Breast epithelium (tissue), 3 donors: ENCODE measurements around the gene IRX4.

Experiments
- CTCF ChIP-seq, 3 donors: fragments of 450-650 bp; IDR thresholded peaks; one replicate each; pipeline ENCODE4 v1.5.1; 2016 to 2017; ENCODE audit warnings: antibody characterized with exemption in 3 of 3, mild to moderate bottlenecking in 3 of 3, moderate library complexity in 3 of 3
- POLR2A ChIP-seq: fragments of 450-650 bp; IDR thresholded peaks from one replicate; pipeline ENCODE4 v1.6.1; 2016; ENCODE audit warnings: antibody characterized with exemption, mild to moderate bottlenecking, moderate library complexity
- POLR2AphosphoS5 ChIP-seq, 3 donors: sonication (generic); formaldehyde crosslinking; IDR thresholded peaks; one replicate each; pipeline ENCODE4 v1.6.1; 2017; ENCODE audit warnings: antibody characterized with exemption in 3 of 3

GRCh38 chr5:1857256-1857600 lies 25.5 kb downstream of the IRX4 start:
- TF ChIP-seq POLR2A (no peak), CTCF (IDR thresholded peaks at IDR 0.05) (no peak), POLR2AphosphoS5 (IDR thresholded peaks at IDR 0.05) (no peak)
